Breast epithelium (tissue), 4 donors: ENCODE measurements around the gene MED10. TPM values are rescaled to one million over a fixed set of nuclear protein-coding genes. Genes with fewer than 3 reads are reported as not detected.
"Not testable (repeated sequence)": the region's sequence is repeated elsewhere in the genome, so short reads cannot be mapped to it uniquely, and the experiment has no call there.

ENCODE experiments used
- DNase-seq, 2 donors: peaks; one replicate each; pipeline ENCODE4 v3.0.0-alpha.2; 2019; ENCODE audit warnings: low spot score in 2 of 2
- H3K27ac ChIP-seq, 2 donors: fragments of 200-600 bp; sonication (generic) in 1 of 2; one replicate each; pipeline ENCODE4 v1.5.1; 2016 to 2019; ENCODE audit warnings: mild to moderate bottlenecking in 1 of 2
- H3K27me3 ChIP-seq, 2 donors: fragments of 200-600 bp; sonication (generic) in 1 of 2; one replicate each; pipeline versions ENCODE4 v1.5.1 to v1.6.0; 2017 to 2019; ENCODE audit warnings: control low read depth in 1 of 2, mild to moderate bottlenecking in 1 of 2
- H3K36me3 ChIP-seq: fragments of 200-600 bp; one replicate; pipeline ENCODE4 v1.5.1; 2019
- H3K4me1 ChIP-seq, 2 donors: fragments of 200-600 bp; sonication (generic); one replicate each; pipeline ENCODE4 v1.5.1; 2016 to 2019; ENCODE audit warnings: control low read depth in 1 of 2
- H3K4me3 ChIP-seq, 3 donors: fragments of 200-600 bp; sonication (generic); 1 replicate in 2 of 3; 2 replicates in 1 of 3; pipeline ENCODE4 v1.5.1; 2016 to 2019; ENCODE audit warnings: mild to moderate bottlenecking in 3 of 3, moderate library complexity in 2 of 3
- H3K9me3 ChIP-seq, 2 donors: fragments of 200-600 bp; sonication (generic) in 1 of 2; one replicate each; pipeline ENCODE4 v1.5.1; 2016 to 2019; ENCODE audit warnings: control low read depth in 1 of 2
- POLR2A ChIP-seq: fragments of 450-650 bp; IDR thresholded peaks from one replicate; pipeline ENCODE4 v1.6.1; 2016; ENCODE audit warnings: antibody characterized with exemption, mild to moderate bottlenecking, moderate library complexity
- POLR2AphosphoS5 ChIP-seq, 3 donors: sonication (generic); formaldehyde crosslinking; IDR thresholded peaks; one replicate each; pipeline ENCODE4 v1.6.1; 2017; ENCODE audit warnings: antibody characterized with exemption in 3 of 3
- intact Hi-C: fragments of 100-400 bp; cut with DNase I; formaldehyde crosslinking; loops from one replicate; pipeline ENCODE4 v1.15.1; 2023; ENCODE audit warnings: low total_unique reads
- total RNA-seq, 3 donors: library from RNA; depleted of rRNA; stranded (reverse); fragments of >200 nt; gene quantifications; one replicate each; pipeline ENCODE4 v1.1.0, GENCODE V29; 2016
- TF ChIP-seq, protein P1 (sequence below), 3 donors: fragments of 450-650 bp; IDR thresholded peaks; one replicate each; pipeline ENCODE4 v1.5.1; 2016 to 2017; ENCODE audit warnings: antibody characterized with exemption in 3 of 3, mild to moderate bottlenecking in 3 of 3, moderate library complexity in 3 of 3

Gene MED10
- total RNA-seq, 3 donors from 2014 or later: 25.6 to 29.9 (median 25.9) TPM

DNA sequence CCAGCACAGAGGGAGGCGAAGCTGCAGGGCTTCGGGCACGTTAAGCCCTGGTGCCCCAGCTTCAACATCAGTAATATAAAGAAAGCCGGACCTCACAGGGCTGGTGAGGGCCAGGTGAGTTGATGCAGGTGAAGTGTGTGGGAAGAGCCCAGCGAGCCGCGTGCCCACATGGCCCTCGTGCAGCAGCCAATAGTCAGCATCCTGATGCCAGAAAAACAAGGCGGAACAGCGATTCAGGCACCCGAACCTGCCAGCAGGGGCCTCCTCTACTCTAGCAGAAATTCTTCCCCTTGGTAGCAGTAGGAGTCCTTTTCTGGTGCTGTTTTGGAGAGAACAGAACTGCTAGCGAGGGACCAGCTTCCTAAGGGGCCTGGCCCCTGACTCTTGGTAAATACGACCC lies 7.8 kb downstream of the MED10 start:
- Histone ChIP-seq H3K4me3 (no peak overlapping the region), H3K27me3 (no peaks in the 10 kb centered on the region), H3K9me3 (no peaks in the 10 kb centered on the region), H3K36me3 (peaks cover 15% of the 10 kb centered on the region), H3K4me1 (no peaks in the 10 kb centered on the region), H3K27ac (no peak overlapping the region)
- no peak for DNase-seq
- TF ChIP-seq, protein P1, sequence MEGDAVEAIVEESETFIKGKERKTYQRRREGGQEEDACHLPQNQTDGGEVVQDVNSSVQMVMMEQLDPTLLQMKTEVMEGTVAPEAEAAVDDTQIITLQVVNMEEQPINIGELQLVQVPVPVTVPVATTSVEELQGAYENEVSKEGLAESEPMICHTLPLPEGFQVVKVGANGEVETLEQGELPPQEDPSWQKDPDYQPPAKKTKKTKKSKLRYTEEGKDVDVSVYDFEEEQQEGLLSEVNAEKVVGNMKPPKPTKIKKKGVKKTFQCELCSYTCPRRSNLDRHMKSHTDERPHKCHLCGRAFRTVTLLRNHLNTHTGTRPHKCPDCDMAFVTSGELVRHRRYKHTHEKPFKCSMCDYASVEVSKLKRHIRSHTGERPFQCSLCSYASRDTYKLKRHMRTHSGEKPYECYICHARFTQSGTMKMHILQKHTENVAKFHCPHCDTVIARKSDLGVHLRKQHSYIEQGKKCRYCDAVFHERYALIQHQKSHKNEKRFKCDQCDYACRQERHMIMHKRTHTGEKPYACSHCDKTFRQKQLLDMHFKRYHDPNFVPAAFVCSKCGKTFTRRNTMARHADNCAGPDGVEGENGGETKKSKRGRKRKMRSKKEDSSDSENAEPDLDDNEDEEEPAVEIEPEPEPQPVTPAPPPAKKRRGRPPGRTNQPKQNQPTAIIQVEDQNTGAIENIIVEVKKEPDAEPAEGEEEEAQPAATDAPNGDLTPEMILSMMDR (IDR thresholded peaks at IDR 0.05): no peak
- TF ChIP-seq POLR2A: no peak
- TF ChIP-seq POLR2AphosphoS5 (IDR thresholded peaks at IDR 0.05): no peak
- intact Hi-C loops: no loop called here

DNA sequence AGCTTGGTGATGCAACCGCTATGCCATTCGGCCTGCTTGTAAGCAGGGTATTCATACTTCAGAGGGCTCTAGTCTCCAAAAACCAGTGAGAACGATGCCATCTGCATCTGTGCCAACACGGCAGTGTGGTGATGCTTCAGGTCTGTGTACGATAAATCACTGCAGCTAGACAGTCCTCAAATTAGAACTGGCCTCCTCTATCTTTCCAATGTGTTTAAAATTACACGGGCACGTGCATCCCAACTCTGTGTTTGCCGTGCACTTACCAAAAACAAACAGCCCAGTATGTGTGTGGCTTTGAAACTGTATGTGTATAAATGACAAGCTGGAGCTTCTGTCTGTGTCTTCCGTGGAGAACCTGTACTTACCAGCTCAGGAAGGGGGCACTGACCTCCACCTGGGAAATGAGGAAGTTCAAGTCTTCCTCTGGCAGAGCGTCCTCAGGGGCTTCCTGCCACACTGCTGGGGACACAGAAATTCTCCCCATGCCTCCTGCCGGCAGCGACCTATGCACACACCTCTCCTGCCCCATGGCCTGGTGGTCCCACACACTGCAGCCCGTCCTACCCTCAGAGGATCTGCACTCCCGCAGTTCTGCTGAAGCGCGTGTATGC lies 12.3 kb downstream of the MED10 start:
- H3K4me3 ChIP-seq: no peak overlapping the region
- no peak overlapping the region for H3K27ac ChIP-seq
- H3K4me1 ChIP-seq: no peaks in the 10 kb centered on the region
- no peak for DNase-seq
- TF ChIP-seq POLR2AphosphoS5 (IDR thresholded peaks at IDR 0.05) (no peak), POLR2A (no peak)
- TF ChIP-seq, protein P1 (IDR thresholded peaks at IDR 0.05): no peak
- H3K36me3 ChIP-seq: peaks cover 6% of the 10 kb centered on the region
- H3K27me3 ChIP-seq: no peaks in the 10 kb centered on the region
- H3K9me3 ChIP-seq: peaks cover 0 to under 1% of the 10 kb centered on the region in 2 donors
- intact Hi-C loops: no loop called here

DNA sequence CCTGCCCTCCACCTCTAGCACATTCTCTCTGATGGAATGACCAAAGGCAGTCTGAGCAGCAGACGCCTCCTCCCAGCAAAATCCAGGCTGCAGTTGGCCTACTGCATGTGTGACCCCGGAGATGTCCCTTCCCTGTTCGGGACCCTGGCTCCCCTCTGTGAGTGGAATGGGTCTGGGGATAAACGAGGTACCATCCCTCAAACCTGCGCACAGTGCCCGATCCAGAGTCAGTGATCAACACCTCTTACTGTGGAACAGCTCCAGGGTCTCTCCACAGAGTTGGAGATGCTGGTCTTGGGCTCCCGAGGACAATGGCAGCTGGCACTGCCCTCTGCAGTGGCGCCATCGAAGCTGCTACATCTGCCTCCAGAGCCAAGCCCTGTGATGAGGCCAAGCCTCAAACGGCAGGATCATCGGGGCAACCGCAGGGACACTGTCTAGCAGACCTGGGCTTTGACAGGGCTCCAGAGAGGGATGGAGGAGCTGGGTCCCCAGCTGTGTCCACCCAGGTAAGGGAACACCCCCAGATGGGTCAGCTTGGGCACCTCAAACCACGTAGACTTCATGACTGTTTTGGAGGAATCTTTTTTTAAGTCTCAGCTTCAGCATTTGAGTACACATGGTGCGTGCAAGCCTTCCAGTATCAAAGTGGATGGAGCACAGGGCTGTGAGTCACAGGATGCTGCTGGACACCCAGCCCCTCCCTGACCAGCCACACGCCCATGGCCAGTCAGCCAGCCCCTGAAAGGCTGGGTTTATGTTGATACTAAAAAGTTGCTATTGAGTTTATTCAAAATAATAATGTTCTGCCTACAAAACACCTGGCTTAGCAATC lies 13.0 kb downstream of the MED10 start:
- H3K27ac ChIP-seq: no peak overlapping the region
- peaks cover 3% of the 10 kb centered on the region for H3K36me3 ChIP-seq
- no peaks in the 10 kb centered on the region for H3K27me3 ChIP-seq
- intact Hi-C loops: no loop called here
- DNase-seq: no peak
- TF ChIP-seq, protein P1 (IDR thresholded peaks at IDR 0.05): no peak
- TF ChIP-seq POLR2A (no peak), POLR2AphosphoS5 (IDR thresholded peaks at IDR 0.05) (no peak)
- no peaks in the 10 kb centered on the region for H3K4me1 ChIP-seq
- H3K4me3 ChIP-seq: no peak overlapping the region
- H3K9me3 ChIP-seq: peaks cover 0 to 3% of the 10 kb centered on the region in 2 donors

DNA sequence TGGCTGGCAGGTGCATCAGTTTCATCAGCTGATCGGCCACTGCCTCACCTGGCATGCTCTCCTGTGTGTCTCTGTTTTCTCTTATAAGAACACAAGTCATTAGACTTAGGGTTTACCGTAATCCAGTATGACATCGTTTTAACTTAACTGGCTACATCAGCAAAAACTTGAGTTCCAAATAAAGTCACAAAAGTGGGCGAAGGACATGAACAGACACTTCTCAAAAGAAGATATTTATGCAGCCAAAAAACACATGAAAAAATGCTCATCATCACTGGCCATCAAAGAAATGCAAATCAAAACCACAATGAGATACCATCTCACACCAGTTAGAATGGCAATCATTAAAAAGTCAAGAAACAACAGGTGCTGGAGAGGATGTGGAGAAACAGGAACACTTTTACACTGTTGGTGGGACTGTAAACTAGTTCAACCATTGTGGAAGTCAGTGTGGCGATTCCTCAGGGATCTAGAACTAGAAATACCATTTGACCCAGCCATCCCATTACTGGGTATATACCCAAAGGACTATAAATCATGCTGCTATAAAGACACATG lies 14.8 kb downstream of the MED10 start:
- H3K27me3 ChIP-seq, H3K4me3 ChIP-seq, H3K4me1 ChIP-seq, H3K27ac ChIP-seq, H3K36me3 ChIP-seq, H3K9me3 ChIP-seq, DNase-seq, intact Hi-C loops: not testable (repeated sequence)

DNA sequence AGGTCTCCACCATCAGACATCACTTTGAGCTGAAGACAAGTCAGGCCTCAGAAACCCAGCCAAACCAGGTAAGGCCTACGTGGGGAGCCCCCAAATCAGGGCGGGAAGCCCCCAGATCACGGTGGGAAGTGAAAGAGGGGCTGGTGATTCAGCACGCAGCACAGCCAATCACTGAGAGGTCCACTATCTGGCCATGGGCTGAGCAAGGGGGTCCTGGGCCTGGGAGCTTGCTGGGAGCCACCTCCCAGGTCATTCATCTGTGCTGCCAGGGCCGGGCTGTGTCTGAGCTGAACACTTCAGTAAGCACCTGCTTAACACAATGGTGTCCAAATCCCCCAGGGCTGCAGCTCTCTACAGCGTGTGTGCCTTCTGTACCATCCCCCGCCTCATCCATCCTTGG lies 15.5 kb downstream of the MED10 start:
- intact Hi-C loops: no loop called here
- Histone ChIP-seq H3K4me1 (no peaks in the 10 kb centered on the region), H3K4me3 (no peak overlapping the region), H3K9me3 (peaks cover 0 to 3% of the 10 kb centered on the region in 2 donors), H3K36me3 (peaks cover 3% of the 10 kb centered on the region), H3K27ac (no peak overlapping the region), H3K27me3 (no peaks in the 10 kb centered on the region)
- no peak for DNase-seq
- TF ChIP-seq POLR2A (no peak), POLR2AphosphoS5 (IDR thresholded peaks at IDR 0.05) (no peak)
- TF ChIP-seq, protein P1 (IDR thresholded peaks at IDR 0.05): no peak
